Activated T-cell treated with anti-CD3 and anti-CD28 coated beads, Interleukin-2, amount 50 U/mL, for 72 hours (primary cell): ENCODE measurements around the gene CCKAR. TPM values are rescaled to one million over a fixed set of nuclear protein-coding genes. Genes with fewer than 3 reads are reported as not detected.

Source experiments
- ATAC-seq, 2 donors: fragments of 150-1000 bp; cut with Tn5 transposase; replicated peaks in 1 of 2; 2 replicates each; pipeline ENCODE4 v1.10.0; 2021; ENCODE audit warnings: moderate library complexity in 2 of 2, mild to moderate bottlenecking in 1 of 2
- DNase-seq, 2 donors: peaks; one replicate each; pipeline ENCODE4 v3.0.0; 2021 to 2022; ENCODE audit warnings: mixed read lengths in 1 of 2
- H3K27ac Mint-ChIP-seq: one replicate; pipeline ENCODE4 v1.8.0; 2022; ENCODE audit warnings: mild to moderate bottlenecking, moderate library complexity, mixed read lengths
- H3K27me3 Mint-ChIP-seq: one replicate; pipeline ENCODE4 v1.8.0; 2022; ENCODE audit warnings: low read depth, mixed read lengths
- H3K36me3 Mint-ChIP-seq, 2 donors: one replicate each; pipeline ENCODE4 v1.8.0; 2022; ENCODE audit warnings: mixed read lengths in 2 of 2, mild to moderate bottlenecking in 1 of 2; ENCODE audit not compliant: insufficient read depth in 2 of 2
- H3K4me1 Mint-ChIP-seq: one replicate; pipeline ENCODE4 v1.8.0; 2022; ENCODE audit warnings: low read depth, mixed read lengths
- H3K4me3 Mint-ChIP-seq, 2 donors: one replicate each; pipeline ENCODE4 v1.8.0; 2022; ENCODE audit warnings: mild to moderate bottlenecking in 2 of 2, mixed read lengths in 2 of 2, moderate library complexity in 2 of 2
- H3K9me3 Mint-ChIP-seq, 2 donors: one replicate each; pipeline ENCODE4 v1.8.0; 2022; ENCODE audit warnings: mixed read lengths in 2 of 2
- total RNA-seq, 2 donors: library from RNA; stranded (reverse); gene quantifications; one replicate each; pipeline ENCODE4 v1.2.3, GENCODE V29; 2022

The CCKAR gene
- total RNA-seq, 2 donors from 2014 or later = not detected

GRCh38 chr4:26434030-26434639 is 56.1 kb downstream of the CCKAR start:
- H3K4me1 Mint-ChIP-seq = no peaks in the 10 kb centered on the region
- H3K27ac Mint-ChIP-seq = peak overlapping the region; percentile 20

GRCh38 chr4:26433556-26433955 is 56.7 kb downstream of the CCKAR start:
- no peak overlapping the region for H3K4me3 Mint-ChIP-seq
- no peaks in the 10 kb centered on the region for H3K4me1 Mint-ChIP-seq
- no peaks in the 10 kb centered on the region for H3K27me3 Mint-ChIP-seq
- DNase-seq (no peak), ATAC-seq (no peak)
- peaks cover 5 to 15% of the 10 kb centered on the region in 2 donors for H3K36me3 Mint-ChIP-seq
- peak overlapping the region; percentile 20 for H3K27ac Mint-ChIP-seq
- no peaks in the 10 kb centered on the region for H3K9me3 Mint-ChIP-seq

More at GRCh38 chr4:26434030-26434639, 56.1 kb downstream of the CCKAR start:
- Mint-ChIP-seq H3K9me3 (no peaks in the 10 kb centered on the region), H3K36me3 (peaks cover 5 to 15% of the 10 kb centered on the region in 2 donors), H3K4me3 (no peak overlapping the region), H3K27me3 (no peaks in the 10 kb centered on the region)
- ATAC-seq (no peak), DNase-seq (no peak)

- no peak overlapping the region for H3K27ac Mint-ChIP-seq
- H3K27me3 Mint-ChIP-seq = no peaks in the 10 kb centered on the region
- H3K4me3 Mint-ChIP-seq = no peak overlapping the region
- ATAC-seq = no peak
- H3K4me1 Mint-ChIP-seq = no peaks in the 10 kb centered on the region
- H3K9me3 Mint-ChIP-seq = no peaks in the 10 kb centered on the region
- H3K36me3 Mint-ChIP-seq = peaks cover 5 to 15% of the 10 kb centered on the region in 2 donors
- DNase-seq = no peak
Measured at GRCh38 chr4:26432419-26432818, 57.9 kb downstream of the CCKAR start.

- H3K4me1 Mint-ChIP-seq = no peaks in the 10 kb centered on the region
- ATAC-seq (no peak), DNase-seq (no peak)
- H3K9me3 Mint-ChIP-seq = no peaks in the 10 kb centered on the region
- no peaks in the 10 kb centered on the region for H3K27me3 Mint-ChIP-seq
- H3K36me3 Mint-ChIP-seq = peaks cover 7 to 18% of the 10 kb centered on the region in 2 donors
- H3K27ac Mint-ChIP-seq = peak overlapping the region; percentile 57
- no peak overlapping the region for H3K4me3 Mint-ChIP-seq
Measured at GRCh38 chr4:26431461-26432180, 58.7 kb downstream of the CCKAR start.

Other genes starting within 250 kb of the CCKAR start
- gene RBPJ, start 169.5 kb downstream of the CCKAR start, total RNA-seq = 100 to 1,000 TPM; 104 to 136 TPM
- 1 to 10 TPM; 7.6 to 7.9 TPM for gene TBC1D19, start 93.6 kb upstream of the CCKAR start, total RNA-seq